GM12875 (cell line): ENCODE data around the gene OR1A1.
"Not testable (repeated sequence)": the region's sequence is repeated elsewhere in the genome, so short reads cannot be mapped to it uniquely, and the experiment has no call there.

Experiments
- H3K4me3 ChIP-seq: one replicate; pipeline ENCODE4 v1.5.1; 2011; ENCODE audit warnings: low read depth, low read length, control low read depth
- CTCF ChIP-seq: IDR thresholded peaks from 2 replicates; pipeline ENCODE4 v1.5.1; 2011; ENCODE audit warnings: low read depth, mild to moderate bottlenecking, control low read depth, inconsistent platforms, low read length, moderate library complexity, borderline replicate concordance; ENCODE audit not compliant: insufficient read depth

The OR1A1 gene

GRCh38 chr17:3221850-3222249 is 14.4 kb downstream of the OR1A1 start:
- TF ChIP-seq CTCF = no peak
- no peak overlapping the region for H3K4me3 ChIP-seq

DNA sequence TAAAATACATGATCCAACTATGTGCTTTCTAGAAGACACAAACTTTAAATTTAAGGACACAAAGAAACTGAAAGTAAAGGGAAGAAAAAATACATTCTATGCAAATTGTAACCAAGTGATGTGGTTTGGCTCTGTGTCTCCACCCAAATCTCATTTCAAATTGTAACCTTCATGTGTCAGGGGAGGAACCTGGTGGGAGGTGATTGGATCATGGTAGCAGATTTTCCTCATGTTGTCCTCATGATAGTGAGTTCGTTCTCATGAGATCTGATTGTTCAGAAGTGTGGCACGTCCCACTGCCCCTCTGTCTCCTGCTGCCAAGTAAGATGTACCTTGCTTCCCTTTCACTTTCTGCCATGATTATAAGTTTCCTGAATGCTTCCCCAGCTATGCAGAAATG is 15.0 kb downstream of the OR1A1 start:
- H3K4me3 ChIP-seq = no peak overlapping the region
- no peak for TF ChIP-seq CTCF

DNA sequence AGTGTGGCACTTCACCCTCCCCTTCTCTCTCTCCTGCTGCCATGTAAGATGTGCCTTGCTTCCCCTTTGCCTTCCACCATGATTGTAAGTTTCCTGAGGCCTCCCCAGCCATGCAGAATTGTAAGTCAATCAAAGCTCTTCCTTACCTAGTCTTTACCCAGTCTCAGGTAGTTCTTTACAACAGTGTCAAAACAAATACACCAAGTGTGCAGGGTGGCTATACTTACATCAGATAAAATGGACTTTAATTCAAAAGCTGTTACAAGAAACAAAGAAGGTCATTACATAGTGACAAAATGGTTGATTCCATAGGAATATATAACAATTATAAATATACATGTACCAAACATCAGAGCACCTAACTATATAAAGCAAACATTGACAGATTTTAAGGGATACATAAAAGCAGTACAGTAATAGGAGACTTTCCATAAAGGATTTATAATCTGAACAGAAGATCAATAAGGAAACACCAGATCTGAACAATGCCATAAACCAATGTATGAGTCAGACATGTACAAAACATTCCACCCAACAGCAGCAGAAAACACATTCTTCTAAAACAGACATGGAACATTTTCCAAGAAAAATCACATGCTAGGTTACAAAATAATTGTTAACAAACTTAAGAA is 17.4 kb downstream of the OR1A1 start:
- not testable (repeated sequence) for H3K4me3 ChIP-seq

DNA sequence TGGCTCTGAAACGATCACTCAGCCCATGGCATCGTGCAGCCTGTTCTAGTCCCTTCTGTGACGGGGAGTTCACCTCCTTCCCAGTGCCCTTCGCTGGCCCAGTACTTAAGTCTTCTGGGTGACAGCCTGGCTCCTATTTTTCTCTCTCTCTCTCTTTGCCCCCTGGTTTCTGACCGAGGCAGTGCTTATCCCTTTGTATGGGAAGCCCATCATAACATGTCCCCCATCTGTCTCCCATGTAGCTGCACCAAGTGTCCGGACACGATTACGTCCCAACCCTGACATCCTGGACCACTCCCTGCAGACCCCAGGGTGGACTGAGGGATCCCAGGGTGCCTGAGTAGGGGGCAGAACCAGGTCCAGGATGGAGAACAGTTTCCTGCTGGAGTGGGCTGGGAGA is 24.8 kb downstream of the OR1A1 start:
- not testable (repeated sequence) for H3K4me3 ChIP-seq

DNA sequence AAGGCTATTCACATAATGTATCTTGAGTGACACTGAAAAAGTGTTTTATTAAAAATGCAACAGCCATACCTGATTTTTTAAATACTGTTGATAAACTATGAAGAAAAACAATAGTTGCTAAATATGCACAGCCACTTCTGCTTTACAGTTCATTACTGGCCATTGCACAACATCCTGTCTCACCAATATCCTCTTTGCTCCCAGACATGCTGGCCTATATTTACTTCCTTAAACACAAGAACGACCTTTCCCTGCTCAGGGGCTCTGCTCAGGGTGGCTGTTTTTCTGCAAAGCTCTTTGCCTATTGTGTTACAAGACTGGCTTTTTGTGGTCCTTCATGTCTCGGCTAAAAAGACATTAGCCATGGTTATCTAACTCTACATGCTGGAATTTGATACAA is 31.2 kb downstream of the OR1A1 start:
- not testable (repeated sequence) for H3K4me3 ChIP-seq

GRCh38 chr17:3241044-3241443 is 33.6 kb downstream of the OR1A1 start:
- H3K4me3 ChIP-seq = not testable (repeated sequence)

DNA sequence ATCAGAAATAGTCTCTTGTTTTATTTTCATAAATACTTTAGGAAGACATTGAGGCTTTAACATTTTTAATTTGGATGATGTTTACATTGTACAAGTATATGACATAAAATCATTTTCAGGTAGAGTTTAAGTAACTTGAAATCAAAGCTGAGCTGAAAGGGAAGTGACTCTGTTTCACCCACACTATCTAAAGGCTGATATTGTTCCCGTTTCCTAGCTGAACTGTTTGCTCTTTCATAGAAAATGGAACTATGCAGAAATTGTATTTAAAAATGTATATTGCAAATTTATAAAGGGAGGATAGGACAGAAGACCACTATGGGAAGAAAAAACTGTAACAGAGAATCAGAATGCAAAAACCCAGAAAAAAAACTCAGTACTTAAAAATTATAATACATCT is 37.4 kb downstream of the OR1A1 start:
- H3K4me3 ChIP-seq = not testable (repeated sequence)

- H3K4me3 ChIP-seq = not testable (repeated sequence)
These were observed 41.5 kb downstream of the OR1A1 start for GRCh38 chr17:3249013-3249412.

- TF ChIP-seq CTCF = no peak
- no peak overlapping the region for H3K4me3 ChIP-seq
These were observed 49.1 kb downstream of the OR1A1 start for GRCh38 chr17:3256575-3256974.

GRCh38 chr17:3260163-3260562 is 52.7 kb downstream of the OR1A1 start:
- H3K4me3 ChIP-seq = no peak overlapping the region
- TF ChIP-seq CTCF = no peak

DNA sequence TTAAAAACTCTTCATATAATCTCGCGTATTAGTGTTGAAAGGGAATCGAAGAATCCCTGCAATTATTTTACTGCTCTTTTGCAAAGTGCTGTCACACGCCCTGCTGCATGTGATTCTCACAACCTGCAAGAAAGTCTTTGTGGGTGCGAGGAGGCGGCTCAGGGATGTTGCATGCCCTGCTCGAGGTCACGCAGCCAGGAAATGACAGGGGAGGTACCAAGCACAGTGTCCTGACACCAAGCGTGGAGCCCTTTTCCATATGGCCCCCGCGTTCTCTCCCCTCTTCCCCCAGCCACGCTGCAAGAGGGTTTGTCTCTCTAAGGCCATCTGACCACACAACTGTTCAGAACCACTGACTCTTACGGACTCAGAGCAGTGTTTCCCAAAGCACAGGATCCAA is 53.1 kb downstream of the OR1A1 start:
- no peak for TF ChIP-seq CTCF
- H3K4me3 ChIP-seq = no peak overlapping the region
